GM18505 (cell line): ENCODE results near the gene CCL5.
"Not testable (repeated sequence)": the region's sequence is repeated elsewhere in the genome, so short reads cannot be mapped to it uniquely, and the experiment has no call there.

Source experiments
- ATAC-seq: cut with Tn5 transposase; IDR thresholded peaks from one replicate; pipeline ENCODE4 v1.9.1; 2021; ENCODE audit not compliant: unreplicated experiment
- POLR2A ChIP-seq: IDR thresholded peaks from 4 replicates; pipeline ENCODE4 v1.6.1; 2011; ENCODE audit warnings: borderline replicate concordance; ENCODE audit not compliant: insufficient read depth, insufficient read length; ENCODE audit errors: extremely low read depth

The CCL5 gene

DNA sequence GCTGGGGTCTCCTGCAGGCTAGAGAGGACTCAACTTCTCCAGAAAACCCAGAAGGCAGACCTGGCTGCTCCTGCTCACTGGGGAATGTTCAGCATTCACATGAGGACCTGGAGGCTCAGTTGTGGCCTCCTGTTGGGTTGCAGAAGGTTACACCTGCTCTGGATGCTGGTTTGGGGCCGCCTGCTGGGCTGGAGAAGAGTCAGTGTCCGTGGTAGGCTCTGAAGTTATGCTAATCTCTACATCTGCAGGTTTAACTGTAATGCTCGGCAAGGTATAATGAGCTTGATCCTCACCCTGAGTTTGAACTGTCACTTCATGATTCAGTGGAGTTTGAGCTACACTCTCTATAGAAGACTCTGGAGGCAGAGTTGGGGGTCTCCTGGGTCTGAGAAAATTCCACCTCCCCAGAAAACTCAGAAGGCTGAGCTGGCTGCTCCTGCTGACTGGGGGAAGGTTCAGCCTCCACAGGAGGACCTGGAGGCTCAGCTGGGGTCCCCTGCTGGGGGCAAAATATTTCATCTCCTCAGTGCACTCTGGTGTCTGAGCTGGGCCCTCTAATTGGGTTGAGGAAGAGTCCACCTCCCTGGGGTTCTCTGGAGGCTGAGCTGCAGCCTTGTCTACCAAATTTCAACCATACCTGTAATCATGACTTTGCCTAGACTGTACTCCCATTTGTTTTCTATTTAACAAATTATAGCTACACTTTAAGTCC is 26.9 kb upstream of the CCL5 start:
- no peak for TF ChIP-seq POLR2A
- ATAC-seq = no peak

- no peak for TF ChIP-seq POLR2A
Observed at GRCh38 chr17:35906191-35906925, 26.2 kb upstream of the CCL5 start.

DNA sequence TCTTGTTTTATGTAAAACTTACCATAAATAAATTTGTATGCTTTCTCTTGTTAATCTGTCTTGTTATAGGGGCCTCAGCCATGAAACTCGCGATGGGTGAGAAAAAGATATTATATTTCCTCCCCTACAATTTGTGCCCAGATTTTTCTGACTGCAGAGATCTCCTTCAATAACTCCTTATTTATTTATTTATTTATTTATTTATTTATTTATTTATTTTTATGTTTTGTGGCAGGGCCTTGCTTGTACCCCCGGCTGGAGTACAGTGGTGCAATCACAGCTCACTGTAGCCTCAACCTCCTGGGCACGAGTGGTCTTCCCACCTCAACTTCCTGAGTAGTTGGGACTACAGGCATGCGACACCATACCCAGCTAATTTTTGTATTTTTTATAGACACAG is 23.3 kb upstream of the CCL5 start:
- no peak for TF ChIP-seq POLR2A
- no peak for ATAC-seq

More at GRCh38 chr17:35906191-35906925, 26.2 kb upstream of the CCL5 start:
- ATAC-seq = no peak

- no peak for ATAC-seq
- no peak for TF ChIP-seq POLR2A
Observed at GRCh38 chr17:35901631-35902175, 21.5 kb upstream of the CCL5 start.

- TF ChIP-seq POLR2A = no peak
- ATAC-seq = no peak
Observed at GRCh38 chr17:35900708-35901480, 20.7 kb upstream of the CCL5 start.

DNA sequence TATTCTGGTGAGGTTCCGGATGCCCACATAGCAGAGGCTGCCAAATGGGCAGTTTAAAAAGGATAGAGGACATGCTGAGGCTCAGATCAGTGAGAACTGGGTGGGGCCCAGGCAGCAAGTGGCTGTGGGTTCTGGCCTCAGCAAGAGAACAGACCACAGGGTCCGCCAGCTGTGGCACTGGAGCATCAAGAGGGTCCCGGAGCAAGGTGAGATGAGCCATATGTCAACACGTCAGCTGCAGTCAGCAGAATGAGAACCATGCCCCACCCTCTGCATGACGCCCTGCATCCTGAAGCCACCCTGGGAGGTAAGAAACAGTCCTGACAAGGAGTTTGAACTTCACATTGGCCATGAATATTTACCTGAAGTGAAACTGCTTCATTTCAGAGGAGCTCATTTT is 20.1 kb upstream of the CCL5 start:
- no peak for TF ChIP-seq POLR2A
- ATAC-seq = no peak

DNA sequence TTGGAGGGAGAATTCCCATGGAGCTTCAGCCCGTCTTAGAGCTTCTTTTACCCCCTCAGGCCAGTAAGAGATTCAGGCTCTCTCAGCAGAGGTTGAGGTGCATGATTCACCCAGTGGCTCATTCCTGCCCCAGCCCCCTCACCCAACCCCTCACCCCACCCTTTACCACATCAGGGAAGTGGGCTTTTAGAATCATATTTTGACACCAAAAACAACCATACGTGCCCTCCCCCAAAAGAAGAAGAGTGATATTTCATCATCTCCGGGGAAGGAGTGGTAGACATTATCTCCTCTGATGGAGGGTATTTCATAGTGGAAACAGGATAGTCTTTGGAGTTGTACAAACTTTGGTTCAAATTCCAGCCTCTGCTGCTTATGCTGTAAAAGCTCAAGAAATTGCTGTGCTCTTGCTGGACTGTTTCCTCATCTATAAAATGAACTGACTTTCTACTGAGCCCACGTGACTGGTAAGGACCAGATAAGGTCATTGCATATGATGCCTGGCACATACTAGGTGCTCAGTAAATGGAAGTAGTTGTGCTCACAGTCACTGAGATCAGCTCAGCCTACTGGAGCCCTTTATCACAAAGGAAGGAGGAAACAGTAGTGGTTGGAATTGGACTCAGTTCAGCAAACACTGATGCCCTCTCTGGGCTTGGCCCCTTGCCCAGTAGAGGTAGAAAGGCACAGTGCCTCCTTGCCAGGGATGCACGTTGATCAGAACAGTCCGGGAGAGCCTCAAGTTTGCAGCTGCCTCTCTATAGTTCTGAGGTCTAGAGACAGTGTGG is 18.3 kb upstream of the CCL5 start:
- ATAC-seq = no peak
- no peak for TF ChIP-seq POLR2A

DNA sequence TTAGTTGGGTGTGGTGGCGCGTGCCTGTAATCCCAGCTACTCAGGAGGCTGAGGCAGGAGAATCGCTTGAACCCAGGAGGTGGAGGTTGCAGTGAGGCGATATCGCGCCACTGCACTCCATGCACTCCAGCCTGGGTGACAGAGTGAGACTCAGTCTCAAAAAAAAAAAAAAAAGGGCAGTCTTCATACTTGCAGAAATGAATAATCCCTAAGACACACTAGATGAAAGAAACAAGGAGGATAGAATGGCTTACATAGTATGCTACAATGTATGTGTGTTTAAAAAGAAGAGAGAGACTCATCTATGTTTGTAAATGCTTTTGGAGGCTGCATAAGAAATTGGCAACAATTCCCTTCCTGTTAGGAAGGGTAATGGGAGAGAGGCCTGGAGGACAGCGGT is 17.6 kb upstream of the CCL5 start:
- not testable (repeated sequence) for ATAC-seq

- ATAC-seq = no peak
- TF ChIP-seq POLR2A = no peak
Observed at GRCh38 chr17:35895636-35896587, 15.8 kb upstream of the CCL5 start.

DNA sequence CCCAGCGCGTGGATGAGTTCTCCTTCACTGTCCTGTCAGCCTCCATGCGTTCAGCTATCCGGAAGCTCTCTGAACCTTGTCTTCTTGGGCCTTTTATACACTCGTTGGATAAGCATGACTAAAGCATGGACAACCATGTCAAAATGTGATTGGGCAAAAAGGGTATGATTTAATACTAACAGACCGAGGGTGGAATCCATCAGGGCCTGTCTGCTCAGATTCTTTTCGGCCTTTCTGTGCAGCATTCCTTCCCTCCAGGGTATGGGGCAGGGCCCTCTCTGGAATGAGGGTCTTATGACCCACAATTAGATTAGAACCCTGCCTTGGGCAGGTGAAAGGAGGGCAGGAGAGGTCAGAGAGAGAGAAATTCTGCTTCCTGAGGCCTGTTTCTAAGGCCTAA is 14.0 kb upstream of the CCL5 start:
- no peak for TF ChIP-seq POLR2A
- no peak for ATAC-seq

DNA sequence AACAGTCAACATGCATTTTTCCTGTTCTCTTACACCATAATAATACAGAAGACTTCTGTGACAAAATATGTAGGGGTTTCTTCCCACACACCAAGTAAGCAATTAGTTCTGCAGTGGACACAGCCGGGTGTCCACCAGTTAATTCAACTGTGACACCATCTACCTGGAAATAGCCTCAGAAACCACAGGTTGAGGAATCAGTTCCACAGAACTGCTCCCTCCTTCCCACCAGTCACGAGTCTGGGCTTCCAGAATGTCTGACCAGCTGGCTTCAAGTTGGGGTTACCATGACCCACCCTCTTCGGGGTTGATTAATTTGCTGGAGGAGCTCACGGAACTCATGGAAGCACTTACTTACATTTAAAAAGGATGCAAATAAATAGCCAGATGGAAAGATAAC is 13.6 kb upstream of the CCL5 start:
- ATAC-seq = no peak

DNA sequence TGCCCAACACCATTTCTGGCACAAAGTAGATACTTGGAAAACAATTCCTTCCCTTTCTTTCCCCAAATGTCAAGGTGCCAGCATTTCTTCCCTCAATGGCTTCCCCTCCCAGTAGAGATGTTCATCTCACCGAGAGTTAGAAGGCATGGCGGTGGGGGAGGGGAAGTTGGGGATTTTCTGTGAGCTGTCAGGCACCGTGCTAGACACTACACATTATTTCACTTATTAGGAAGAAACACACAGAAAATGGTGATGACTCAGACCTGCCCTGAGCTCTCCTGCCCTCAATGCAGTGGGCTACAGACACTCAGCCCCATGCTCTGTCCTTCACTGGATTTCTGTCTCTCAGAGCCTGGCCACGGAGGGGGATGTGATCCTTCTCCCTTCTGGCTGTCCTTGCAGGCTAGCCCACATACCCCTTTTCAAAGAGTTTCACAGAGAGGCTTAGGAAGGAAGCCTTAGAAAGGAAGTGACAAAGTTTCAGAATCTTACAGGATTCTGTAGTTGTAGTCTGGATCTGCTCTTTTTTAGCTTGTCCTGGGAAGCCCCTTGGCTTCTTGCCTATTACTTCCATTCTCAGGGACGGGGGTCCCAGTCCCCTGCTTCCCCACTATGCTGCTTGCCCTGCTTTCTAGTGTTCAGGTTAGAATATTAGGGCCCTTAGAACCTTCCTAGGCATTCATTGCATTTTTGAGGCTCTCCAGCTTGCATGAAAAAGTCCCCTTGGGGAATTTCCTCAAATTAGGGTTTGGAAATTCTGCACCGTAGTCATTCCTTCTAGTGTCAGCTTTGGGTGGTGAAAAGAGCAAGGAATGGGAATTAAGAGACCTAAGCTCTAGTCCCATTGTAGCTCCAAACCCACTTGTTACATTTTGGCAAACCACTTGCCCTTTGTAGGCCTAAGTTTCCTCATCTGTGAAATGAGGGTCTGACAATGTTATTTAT is 12.2 kb upstream of the CCL5 start:
- no peak for TF ChIP-seq POLR2A
- ATAC-seq = no peak

More for the DNA sequence above, 13.6 kb upstream of the CCL5 start:
- TF ChIP-seq POLR2A = no peak
